22Rv1 (cell line): ENCODE data around the gene CSF1.

Source experiments
- ZFX ChIP-seq: fragments of 450-650 bp; IDR thresholded peaks from 2 replicates; pipeline ENCODE4 v1.6.1; 2017; ENCODE audit warnings: antibody characterized with exemption, borderline replicate concordance
- TF ChIP-seq, protein P1 (sequence below): fragments of 450-650 bp; IDR thresholded peaks from 2 replicates; pipeline ENCODE4 v1.5.1; 2017; ENCODE audit warnings: mild to moderate bottlenecking

GRCh38 chr1:109874445-109874844 lies 36.2 kb upstream of the CSF1 start:
- TF ChIP-seq, protein P1, sequence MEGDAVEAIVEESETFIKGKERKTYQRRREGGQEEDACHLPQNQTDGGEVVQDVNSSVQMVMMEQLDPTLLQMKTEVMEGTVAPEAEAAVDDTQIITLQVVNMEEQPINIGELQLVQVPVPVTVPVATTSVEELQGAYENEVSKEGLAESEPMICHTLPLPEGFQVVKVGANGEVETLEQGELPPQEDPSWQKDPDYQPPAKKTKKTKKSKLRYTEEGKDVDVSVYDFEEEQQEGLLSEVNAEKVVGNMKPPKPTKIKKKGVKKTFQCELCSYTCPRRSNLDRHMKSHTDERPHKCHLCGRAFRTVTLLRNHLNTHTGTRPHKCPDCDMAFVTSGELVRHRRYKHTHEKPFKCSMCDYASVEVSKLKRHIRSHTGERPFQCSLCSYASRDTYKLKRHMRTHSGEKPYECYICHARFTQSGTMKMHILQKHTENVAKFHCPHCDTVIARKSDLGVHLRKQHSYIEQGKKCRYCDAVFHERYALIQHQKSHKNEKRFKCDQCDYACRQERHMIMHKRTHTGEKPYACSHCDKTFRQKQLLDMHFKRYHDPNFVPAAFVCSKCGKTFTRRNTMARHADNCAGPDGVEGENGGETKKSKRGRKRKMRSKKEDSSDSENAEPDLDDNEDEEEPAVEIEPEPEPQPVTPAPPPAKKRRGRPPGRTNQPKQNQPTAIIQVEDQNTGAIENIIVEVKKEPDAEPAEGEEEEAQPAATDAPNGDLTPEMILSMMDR: no peak
- no peak for TF ChIP-seq ZFX
